ENCODE data around the gene CELF2.

Gene CELF2

GRCh38 chr10:11152801-11153200, 135.1 kb downstream of the CELF2 start:
- DNase-seq (ENCODE audit: low read depth in 1 of 2, low spot score in 1 of 2) = no peak

- DNase-seq (ENCODE audit: low read depth in 1 of 2, low spot score in 1 of 2) = no peak
Measured at GRCh38 chr10:11153245-11153644, 135.6 kb downstream of the CELF2 start.

GRCh38 chr10:11153766-11154165, 136.1 kb downstream of the CELF2 start:
- DNase-seq (ENCODE audit: low read depth in 1 of 2, low spot score in 1 of 2) = no peak

GRCh38 chr10:11154333-11154732, 136.7 kb downstream of the CELF2 start:
- no peak for DNase-seq (ENCODE audit: low read depth in 1 of 2, low spot score in 1 of 2)

GRCh38 chr10:11154849-11155498, 137.3 kb downstream of the CELF2 start:
- DNase-seq (ENCODE audit: low read depth in 1 of 2, low spot score in 1 of 2) = no peak

GRCh38 chr10:11156480-11156879, 138.8 kb downstream of the CELF2 start:
- DNase-seq (ENCODE audit: low read depth in 1 of 2, low spot score in 1 of 2) = no peak

- DNase-seq (ENCODE audit: low read depth in 1 of 2, low spot score in 1 of 2) = no peak
Measured at GRCh38 chr10:11157292-11158076, 139.8 kb downstream of the CELF2 start.

GRCh38 chr10:11158080-11158479, 140.4 kb downstream of the CELF2 start:
- DNase-seq (ENCODE audit: low read depth in 1 of 2, low spot score in 1 of 2) = no peak

- no peak for DNase-seq (ENCODE audit: low read depth in 1 of 2, low spot score in 1 of 2)
Measured at GRCh38 chr10:11159543-11160215, 142.0 kb downstream of the CELF2 start.

GRCh38 chr10:11161096-11161495, 143.4 kb downstream of the CELF2 start:
- no peak for DNase-seq (ENCODE audit: low read depth in 1 of 2, low spot score in 1 of 2)

- no peak for DNase-seq (ENCODE audit: low read depth in 1 of 2, low spot score in 1 of 2)
Measured at GRCh38 chr10:11161910-11162309, 144.2 kb downstream of the CELF2 start.

- peak; percentile 55 to 60 for DNase-seq (ENCODE audit: low read depth in 1 of 2, low spot score in 1 of 2)
Measured at GRCh38 chr10:11162828-11163599, 145.3 kb downstream of the CELF2 start.

- DNase-seq (ENCODE audit: low read depth in 1 of 2, low spot score in 1 of 2) = no peak
Measured at GRCh38 chr10:11163780-11164550, 146.3 kb downstream of the CELF2 start.

GRCh38 chr10:11164551-11164802, 146.8 kb downstream of the CELF2 start:
- DNase-seq (ENCODE audit: low read depth in 1 of 2, low spot score in 1 of 2) = no peak

- peak; percentile 39 to 52 for DNase-seq (ENCODE audit: low read depth in 1 of 2, low spot score in 1 of 2)
Measured at GRCh38 chr10:11164803-11165590, 147.3 kb downstream of the CELF2 start.

- DNase-seq (ENCODE audit: low read depth in 1 of 2, low spot score in 1 of 2) = peak in 1 of 2 donors; percentile 55
Measured at GRCh38 chr10:11165591-11166543, 148.2 kb downstream of the CELF2 start.

GRCh38 chr10:11166550-11166949, 148.9 kb downstream of the CELF2 start:
- no peak for DNase-seq (ENCODE audit: low read depth in 1 of 2, low spot score in 1 of 2)

GRCh38 chr10:11167233-11167966, 149.7 kb downstream of the CELF2 start:
- DNase-seq (ENCODE audit: low read depth in 1 of 2, low spot score in 1 of 2) = no peak

Data from activated T-helper 1 cell treated with anti-CD3 and anti-CD28 coated beads, Interleukin-2, amount 50 U/mL, for 16 hours (primary cell).